ENCODE results near the gene MPHOSPH10. TPM values are rescaled to one million over a fixed set of nuclear protein-coding genes. Genes with fewer than 3 reads are reported as not detected.

The MPHOSPH10 gene
- total and polyA plus RNA-seq, 7 experiments from 2014 or later, result 24.4 to 58.9 (median 37.7) TPM

Other genes starting within 250 kb of the MPHOSPH10 start
- gene VAX2, start 230.1 kb upstream of the MPHOSPH10 start, total RNA-seq, result not detected
- gene VAX2, start 230.1 kb upstream of the MPHOSPH10 start, polyA plus RNA-seq, result not detected
- gene ATP6V1B1, start 194.7 kb upstream of the MPHOSPH10 start, total RNA-seq, result not detected
- not detected for gene ATP6V1B1, start 194.7 kb upstream of the MPHOSPH10 start, polyA plus RNA-seq
- 1 to 10 TPM in 1 of 5 experiments, under 1 TPM in 3, not detected in 1; 0.21 to 1.5 (median 0.63) TPM for gene ANKRD53, start 152.0 kb upstream of the MPHOSPH10 start, total RNA-seq
- gene ANKRD53, start 152.0 kb upstream of the MPHOSPH10 start, polyA plus RNA-seq, result not detected
- gene TEX261, start 135.8 kb upstream of the MPHOSPH10 start, total RNA-seq, result 10 to 100 TPM; 33.2 to 66.3 (median 56.4) TPM
- 10 to 100 TPM; 35.6 to 44.4 TPM for gene TEX261, start 135.8 kb upstream of the MPHOSPH10 start, polyA plus RNA-seq
- 100 to 1,000 TPM in 4 of 5 experiments, 10 to 100 TPM in 1; 92.4 to 169 (median 127) TPM for gene NAGK, start 62.0 kb upstream of the MPHOSPH10 start, total RNA-seq
- 10 to 100 TPM; 44.8 to 69.3 TPM for gene NAGK, start 62.0 kb upstream of the MPHOSPH10 start, polyA plus RNA-seq
- gene MCEE, start 405 bp upstream of the MPHOSPH10 start, total RNA-seq, result 10 to 100 TPM; 11.6 to 27.9 (median 16.4) TPM
- 10 to 100 TPM; 18.9 to 38.0 TPM for gene MCEE, start 405 bp upstream of the MPHOSPH10 start, polyA plus RNA-seq
- 10 to 100 TPM in 2 of 5 experiments, 1 to 10 TPM in 3; 1.3 to 14.1 (median 5.0) TPM for gene PAIP2B, start 96.5 kb downstream of the MPHOSPH10 start, total RNA-seq
- 1 to 10 TPM; 2.0 to 2.8 TPM for gene PAIP2B, start 96.5 kb downstream of the MPHOSPH10 start, polyA plus RNA-seq
- gene ZNF638, start 201.1 kb downstream of the MPHOSPH10 start, total RNA-seq, result 100 to 1,000 TPM; 113 to 204 (median 121) TPM
- 10 to 100 TPM; 57.6 to 72.7 TPM for gene ZNF638, start 201.1 kb downstream of the MPHOSPH10 start, polyA plus RNA-seq